Mucosa of rectum (tissue), 2 donors: ENCODE data around the gene TOR1A.

Experiments
- H3K27ac ChIP-seq, 2 donors: one replicate each; pipeline ENCODE4 v1.7.0; 2013; ENCODE audit warnings: inconsistent platforms in 2 of 2, low read depth in 2 of 2, low read length in 2 of 2
- H3K27me3 ChIP-seq, 2 donors: one replicate each; pipeline ENCODE4 v1.7.0; 2013; ENCODE audit warnings: low read length in 2 of 2; ENCODE audit not compliant: control insufficient read depth in 2 of 2, insufficient read depth in 2 of 2
- H3K36me3 ChIP-seq, 2 donors: one replicate each; pipeline ENCODE4 v1.7.0; 2013; ENCODE audit warnings: low read length in 2 of 2; ENCODE audit not compliant: control insufficient read depth in 2 of 2, insufficient read depth in 2 of 2
- H3K4me1 ChIP-seq, 2 donors: one replicate each; pipeline ENCODE4 v1.7.0; 2013; ENCODE audit warnings: low read length in 2 of 2, mild to moderate bottlenecking in 1 of 2; ENCODE audit not compliant: control insufficient read depth in 2 of 2, insufficient read depth in 2 of 2
- H3K4me3 ChIP-seq, 2 donors: one replicate each; pipeline ENCODE4 v1.7.0; 2013; ENCODE audit warnings: low read length in 2 of 2
- H3K9ac ChIP-seq, 2 donors: one replicate each; pipeline ENCODE4 v1.7.0; 2013; ENCODE audit warnings: low read length in 2 of 2, low read depth in 1 of 2, mild to moderate bottlenecking in 1 of 2
- H3K9me3 ChIP-seq, 2 donors: one replicate each; pipeline ENCODE4 v1.7.0; 2013; ENCODE audit warnings: low read length in 2 of 2; ENCODE audit not compliant: control insufficient read depth in 2 of 2
- donor health status: healthy.
- donor health status: Normal muscosa, but diverticular disease.

TOR1A gene

GRCh38 chr9:129851821-129852220, 27.9 kb upstream of the TOR1A start:
- Histone ChIP-seq H3K9me3 (no peaks in the 10 kb centered on the region), H3K27ac (no peak overlapping the region), H3K27me3 (no peaks in the 10 kb centered on the region), H3K36me3 (peaks cover 40 to 43% of the 10 kb centered on the region in 2 donors), H3K9ac (no peak overlapping the region), H3K4me1 (no peaks in the 10 kb centered on the region), H3K4me3 (no peak overlapping the region)

GRCh38 chr9:129850821-129851550, 27.1 kb upstream of the TOR1A start:
- no peaks in the 10 kb centered on the region for H3K4me1 ChIP-seq
- H3K9ac ChIP-seq = no peak overlapping the region
- H3K4me3 ChIP-seq = no peak overlapping the region
- H3K27me3 ChIP-seq = no peaks in the 10 kb centered on the region
- H3K27ac ChIP-seq = no peak overlapping the region
- H3K9me3 ChIP-seq = no peaks in the 10 kb centered on the region
- peaks cover 34 to 36% of the 10 kb centered on the region in 2 donors for H3K36me3 ChIP-seq

- Histone ChIP-seq H3K9me3 (no peaks in the 10 kb centered on the region), H3K9ac (no peak overlapping the region), H3K27me3 (no peaks in the 10 kb centered on the region), H3K4me1 (no peaks in the 10 kb centered on the region), H3K27ac (no peak overlapping the region), H3K4me3 (no peak overlapping the region), H3K36me3 (peaks cover 29 to 30% of the 10 kb centered on the region in 2 donors)
These were observed 26.0 kb upstream of the TOR1A start for GRCh38 chr9:129849901-129850300.

GRCh38 chr9:129848712-129849441, 24.9 kb upstream of the TOR1A start:
- H3K27ac ChIP-seq = no peak overlapping the region
- no peak overlapping the region for H3K4me3 ChIP-seq
- no peak overlapping the region for H3K9ac ChIP-seq
- no peaks in the 10 kb centered on the region for H3K9me3 ChIP-seq
- peaks cover 25 to 30% of the 10 kb centered on the region in 2 donors for H3K36me3 ChIP-seq
- H3K4me1 ChIP-seq = no peaks in the 10 kb centered on the region
- no peaks in the 10 kb centered on the region for H3K27me3 ChIP-seq

GRCh38 chr9:129845373-129845772, 21.4 kb upstream of the TOR1A start:
- H3K9me3 ChIP-seq = no peaks in the 10 kb centered on the region
- H3K27me3 ChIP-seq = no peaks in the 10 kb centered on the region
- no peaks in the 10 kb centered on the region for H3K4me1 ChIP-seq
- H3K36me3 ChIP-seq = peaks cover 4 to 8% of the 10 kb centered on the region in 2 donors
- no peak overlapping the region for H3K9ac ChIP-seq
- H3K27ac ChIP-seq = no peak overlapping the region
- no peak overlapping the region for H3K4me3 ChIP-seq

- Histone ChIP-seq H3K27me3 (no peaks in the 10 kb centered on the region), H3K4me3 (no peak overlapping the region), H3K4me1 (peaks cover 3 to 5% of the 10 kb centered on the region in 2 donors), H3K9ac (no peak overlapping the region), H3K27ac (no peak overlapping the region), H3K9me3 (no peaks in the 10 kb centered on the region), H3K36me3 (peaks cover 0 to 4% of the 10 kb centered on the region in 2 donors)
These were observed 17.1 kb upstream of the TOR1A start for GRCh38 chr9:129841071-129841470.

GRCh38 chr9:129840034-129840433, 16.1 kb upstream of the TOR1A start:
- peaks cover 0 to 4% of the 10 kb centered on the region in 2 donors for H3K36me3 ChIP-seq
- no peaks in the 10 kb centered on the region for H3K27me3 ChIP-seq
- H3K9me3 ChIP-seq = no peaks in the 10 kb centered on the region
- no peak overlapping the region for H3K27ac ChIP-seq
- H3K4me1 ChIP-seq = peaks cover 6 to 7% of the 10 kb centered on the region in 2 donors
- H3K9ac ChIP-seq = no peak overlapping the region
- H3K4me3 ChIP-seq = no peak overlapping the region

- peaks cover 0 to 4% of the 10 kb centered on the region in 2 donors for H3K36me3 ChIP-seq
- peaks cover 8% of the 10 kb centered on the region in 2 donors for H3K4me1 ChIP-seq
- H3K27me3 ChIP-seq = no peaks in the 10 kb centered on the region
- no peak overlapping the region for H3K9ac ChIP-seq
- H3K9me3 ChIP-seq = no peaks in the 10 kb centered on the region
- H3K27ac ChIP-seq = no peak overlapping the region
- H3K4me3 ChIP-seq = no peak overlapping the region
These were observed 15.5 kb upstream of the TOR1A start for GRCh38 chr9:129839324-129840023.

- H3K27ac ChIP-seq = no peak overlapping the region
- no peak overlapping the region for H3K4me3 ChIP-seq
- H3K9ac ChIP-seq = no peak overlapping the region
- H3K36me3 ChIP-seq = peaks cover 0 to 4% of the 10 kb centered on the region in 2 donors
- no peaks in the 10 kb centered on the region for H3K27me3 ChIP-seq
- no peaks in the 10 kb centered on the region for H3K9me3 ChIP-seq
- peaks cover 14 to 15% of the 10 kb centered on the region in 2 donors for H3K4me1 ChIP-seq
These were observed 14.8 kb upstream of the TOR1A start for GRCh38 chr9:129838707-129839259.
